ENCODE data around the gene TBX18. TPM values are rescaled to one million over a fixed set of nuclear protein-coding genes. Genes with fewer than 3 reads are reported as not detected.

The TBX18 gene
- total and polyA plus RNA-seq, 9 of the 15 experiments (the other 6 are each of a cell fraction or from before 2014, with no cell fraction given): 4.0 to 36.1 (median 20.7) TPM

GRCh38 chr6:84773431-84774156 lies 9.2 kb upstream of the TBX18 start:
- FAIRE-seq: no peak
- CTCF ChIA-PET (ENCODE audit: low intra/inter-chr PET ratio): no interaction called here
- peaks cover 3 to 22% of the 10 kb centered on the region in 2 experiments; a peak in 2 of 5 replicates for H3K4me1 ChIP-seq (replicated peaks in 1 of 2; ENCODE audit: control insufficient read depth in 2 of 2, insufficient read depth in 2 of 2, low read length in 2 of 2)
- in situ Hi-C loops (cut with MboI): loop anchor here (25.0 kb wide), 2 partner anchors 886 to 1914 kb away; no protein-coding TSS in a partner anchor
- peak overlapping the region; percentile 37 for H3K4me3 ChIP-seq
- H4K20me1 ChIP-seq (replicated peaks; ENCODE audit: control insufficient read depth, insufficient read depth, low read length): no peaks in the 10 kb centered on the region
- H3K79me2 ChIP-seq (ENCODE audit: control insufficient read depth, insufficient read depth, low read length): no peaks in the 10 kb centered on the region
- no peaks in the 10 kb centered on the region for H3K9me1 ChIP-seq (ENCODE audit: control insufficient read depth, insufficient read depth, low read length)
- no TSS peak for BruUV-seq (replicated peaks)
- POLR2A ChIA-PET: interaction anchor here (1.3 to 6.3 kb wide), 2 partner anchors 10 kb away, joined by 5 to 35 read pairs; partner anchors contain the start of gene TBX18
- ATAC-seq: peak; percentile 75
- intact Hi-C loops (cut with micrococcal nuclease): loop anchor here (10.0 kb wide), 1 partner anchor 191 kb away; no protein-coding TSS in a partner anchor
- no peaks in the 10 kb centered on the region for H3K9me3 ChIP-seq (replicated peaks; ENCODE audit: control insufficient read depth, insufficient read depth, low read depth, low read length)
- peak overlapping the region; percentile 61 for H3K4me2 ChIP-seq (ENCODE audit: insufficient read depth, low read length)
- H2AFZ ChIP-seq (ENCODE audit: low read depth, low read length): peak overlapping the region; percentile 76
- 53% methylated on average over 40 of the region's 69 CpGs for WGBS (ENCODE audit: insufficient coverage, low coverage, missing lambda C conversion rate)
- peak overlapping the region; percentile 60 to 87; a peak in 3 of 4 replicates for H3K9ac ChIP-seq (ENCODE audit: insufficient read depth in 1 of 2, low read depth in 2 of 2, low read length in 2 of 2)
- no peaks in the 10 kb centered on the region for H3K36me3 ChIP-seq (ENCODE audit: control insufficient read depth, insufficient read depth, low read length)
- no peaks in the 10 kb centered on the region; a peak in 1 of 5 replicates for H3K27me3 ChIP-seq (ENCODE audit: control insufficient read depth in 2 of 2, insufficient read depth in 2 of 2, low read length in 2 of 2)
- peak overlapping the region; percentile 37; the same call in 1 of the 3 replicates for H3K27ac ChIP-seq (ENCODE audit: extremely low read depth, low read depth, low read length)
- DNase-seq (ENCODE audit: extremely low read depth in 1 of 4, low spot score in 3 of 4): peak in 2 of 4 experiments; percentile 33 to 35
- TF ChIP-seq CHAMP1 (IDR thresholded peaks at IDR 0.05) (no peak), DMBX1 (CRISPR knock-in tag; IDR thresholded peaks at IDR 0.05; ENCODE audit: borderline replicate concordance) (no peak), MGA (IDR thresholded peaks at IDR 0.05) (peak; percentile 78), CXXC5 (CRISPR knock-in tag; IDR thresholded peaks at IDR 0.05) (peak; percentile 28; the same call in 1 of the 2 replicates), PCBP1 (IDR thresholded peaks at IDR 0.05; ENCODE audit: low read depth, low read length, poor library complexity, severe bottlenecking) (peak; percentile 38), NFATC3 (IDR thresholded peaks at IDR 0.05) (no peak)
